HG02588 (cell line): ENCODE data around the gene CCNK.

ENCODE experiments used
- ATAC-seq: cut with Tn5 transposase; IDR thresholded peaks from one replicate; pipeline ENCODE4 v1.9.1; 2021; ENCODE audit warnings: mild to moderate bottlenecking, moderate library complexity; ENCODE audit not compliant: unreplicated experiment

Gene CCNK

GRCh38 chr14:99549684-99550083, 68.5 kb downstream of the CCNK start:
- no peak for ATAC-seq

GRCh38 chr14:99550387-99550992, 69.3 kb downstream of the CCNK start:
- ATAC-seq = no peak

GRCh38 chr14:99551034-99551922, 70.1 kb downstream of the CCNK start:
- no peak for ATAC-seq

- no peak for ATAC-seq
Measured at GRCh38 chr14:99552021-99552553, 70.9 kb downstream of the CCNK start.

- no peak for ATAC-seq
Measured at GRCh38 chr14:99552572-99553216, 71.5 kb downstream of the CCNK start.

- ATAC-seq = no peak
Measured at GRCh38 chr14:99554184-99554583, 73.0 kb downstream of the CCNK start.

- ATAC-seq = no peak
Measured at GRCh38 chr14:99554757-99555531, 73.7 kb downstream of the CCNK start.

- no peak for ATAC-seq
Measured at GRCh38 chr14:99556134-99556791, 75.1 kb downstream of the CCNK start.

- ATAC-seq = no peak
Measured at GRCh38 chr14:99559286-99559990, 78.2 kb downstream of the CCNK start.

GRCh38 chr14:99560403-99560802, 79.2 kb downstream of the CCNK start:
- ATAC-seq = no peak

GRCh38 chr14:99560922-99561683, 79.9 kb downstream of the CCNK start:
- ATAC-seq = no peak

GRCh38 chr14:99561864-99562263, 80.7 kb downstream of the CCNK start:
- no peak for ATAC-seq
